ENCODE measurements around the gene TMTC1. TPM values are rescaled to one million over a fixed set of nuclear protein-coding genes. Genes with fewer than 3 reads are reported as not detected.

TMTC1 gene
- total RNA-seq, 2 donors from 2014 or later = 15.6 to 20.1 TPM

- intact Hi-C loops (cut with DNase I) = no loop called here
- no peak for ATAC-seq
- H3K4me3 ChIP-seq = no peak overlapping the region
- H3K27me3 ChIP-seq = no peaks in the 10 kb centered on the region
- no peaks in the 10 kb centered on the region for H3K4me1 ChIP-seq
- no peaks in the 10 kb centered on the region for H3K36me3 ChIP-seq (replicated peaks in 1 of 2; ENCODE audit: insufficient read depth in 1 of 2, low read depth in 2 of 2)
- no peak overlapping the region for H3K27ac ChIP-seq
- DNase-seq = no peak
- 60 to 66% methylated on average over 3 of the region's 3 CpGs for WGBS, 2 donors
- no peaks in the 10 kb centered on the region for H3K9me3 ChIP-seq
- TF ChIP-seq CTCF (IDR thresholded peaks at IDR 0.05) (no peak), POLR2A (IDR thresholded peaks at IDR 0.05) (no peak)
Observed at GRCh38 chr12:29656762-29657538, 126.8 kb downstream of the TMTC1 start.

- WGBS, 2 donors = 64 to 71% methylated on average over 6 of the region's 6 CpGs
- H3K9me3 ChIP-seq = no peaks in the 10 kb centered on the region
- no peaks in the 10 kb centered on the region for H3K36me3 ChIP-seq (replicated peaks in 1 of 2; ENCODE audit: insufficient read depth in 1 of 2, low read depth in 2 of 2)
- intact Hi-C loops (cut with DNase I) = no loop called here
- ATAC-seq (no peak), DNase-seq (no peak)
- no peak overlapping the region for H3K27ac ChIP-seq
- no peak for TF ChIP-seq CTCF (IDR thresholded peaks at IDR 0.05)
- no peak for TF ChIP-seq POLR2A (IDR thresholded peaks at IDR 0.05)
- no peak overlapping the region for H3K4me3 ChIP-seq
- no peaks in the 10 kb centered on the region for H3K4me1 ChIP-seq
- H3K27me3 ChIP-seq = no peaks in the 10 kb centered on the region
Observed at GRCh38 chr12:29655861-29656260, 127.9 kb downstream of the TMTC1 start.

- intact Hi-C loops (cut with DNase I) = no loop called here
- WGBS, 2 donors = 66 to 67% methylated on average over 4 of the region's 4 CpGs
Observed at GRCh38 chr12:29653286-29653685, 130.5 kb downstream of the TMTC1 start.

GRCh38 chr12:29650371-29650770, 133.4 kb downstream of the TMTC1 start:
- TF ChIP-seq POLR2A (IDR thresholded peaks at IDR 0.05) (no peak), CTCF (IDR thresholded peaks at IDR 0.05) (no peak)
- Histone ChIP-seq H3K27me3 (no peaks in the 10 kb centered on the region), H3K9me3 (no peaks in the 10 kb centered on the region), H3K4me1 (no peaks in the 10 kb centered on the region), H3K36me3 (replicated peaks in 1 of 2; ENCODE audit: insufficient read depth in 1 of 2, low read depth in 2 of 2) (no peaks in the 10 kb centered on the region), H3K4me3 (no peak overlapping the region), H3K27ac (no peak overlapping the region)
- DNase-seq (no peak), ATAC-seq (no peak)
- WGBS, 2 donors = 59 to 88% methylated on average over 3 to 4 of the region's 4 CpGs
- intact Hi-C loops (cut with DNase I) = no loop called here

More at GRCh38 chr12:29653286-29653685, 130.5 kb downstream of the TMTC1 start:
- no peak for DNase-seq
- Histone ChIP-seq H3K27me3 (no peaks in the 10 kb centered on the region), H3K9me3 (no peaks in the 10 kb centered on the region), H3K36me3 (replicated peaks in 1 of 2; ENCODE audit: insufficient read depth in 1 of 2, low read depth in 2 of 2) (no peaks in the 10 kb centered on the region), H3K4me1 (no peaks in the 10 kb centered on the region), H3K4me3 (no peak overlapping the region), H3K27ac (no peak overlapping the region)
- TF ChIP-seq CTCF (IDR thresholded peaks at IDR 0.05) (no peak), POLR2A (IDR thresholded peaks at IDR 0.05) (no peak)
- ATAC-seq = no peak

- Histone ChIP-seq H3K4me1 (no peaks in the 10 kb centered on the region), H3K27ac (no peak overlapping the region), H3K4me3 (no peak overlapping the region), H3K27me3 (no peaks in the 10 kb centered on the region), H3K36me3 (replicated peaks in 1 of 2; ENCODE audit: insufficient read depth in 1 of 2, low read depth in 2 of 2) (no peaks in the 10 kb centered on the region), H3K9me3 (no peaks in the 10 kb centered on the region)
- DNase-seq (no peak), ATAC-seq (no peak)
- no peak for TF ChIP-seq CTCF (IDR thresholded peaks at IDR 0.05)
- no peak for TF ChIP-seq POLR2A (IDR thresholded peaks at IDR 0.05)
- intact Hi-C loops (cut with DNase I) = no loop called here
- 45 to 56% methylated on average over 2 of the region's 2 CpGs for WGBS, 2 donors
Observed at GRCh38 chr12:29649722-29650121, 134.0 kb downstream of the TMTC1 start.

Data from body of pancreas (tissue), 4 donors.